HepG2 (cell line): ENCODE data around the gene NME7. TPM values are rescaled to one million over a fixed set of nuclear protein-coding genes. Genes with fewer than 3 reads are reported as not detected.

ENCODE experiments used
- ATF4 ChIP-seq, 2 experiments: fragments of 450-650 bp in 1 of 2; sonication (generic) in 1 of 2; formaldehyde crosslinking; IDR thresholded peaks; 2 replicates each; pipeline versions ENCODE4 v1.5.0 to v1.8.0; 2020 to 2022; ENCODE audit warnings: mild to moderate bottlenecking in 1 of 2, missing genetic modification reagents in 1 of 2
- BATF2 ChIP-seq: sonication (generic); formaldehyde crosslinking; IDR thresholded peaks from 2 replicates; pipeline ENCODE4 v1.8.0; 2022; ENCODE audit warnings: mild to moderate bottlenecking, missing genetic modification reagents, moderate library complexity
- EP300 ChIP-seq, 3 experiments: sonication (generic) in 1 of 3; formaldehyde crosslinking in 1 of 3; IDR thresholded peaks; 2 replicates each; pipeline versions ENCODE4 v1.5.1 to v1.6.1; 2011 to 2020; ENCODE audit warnings: low read depth in 2 of 3, low read length in 2 of 3, borderline replicate concordance in 1 of 3, improper control_type of control experiment in 1 of 3, mild to moderate bottlenecking in 1 of 3, missing genetic modification reagents in 1 of 3, moderate library complexity in 1 of 3
- KDM5A ChIP-seq: fragments of 200-600 bp; sonication (generic); IDR thresholded peaks from 2 replicates; pipeline ENCODE4 v1.7.0; 2018; ENCODE audit warnings: antibody characterized with exemption, mild to moderate bottlenecking, low read length, borderline replicate concordance
- TCF7L2 ChIP-seq: IDR thresholded peaks from 2 replicates; pipeline ENCODE4 v1.6.1; 2011; ENCODE audit warnings: mild to moderate bottlenecking, low read depth, low read length, moderate library complexity
- THRA ChIP-seq: sonication (generic); formaldehyde crosslinking; IDR thresholded peaks from 2 replicates; pipeline ENCODE4 v1.4.0; 2020; ENCODE audit warnings: missing genetic modification reagents, borderline replicate concordance
- ZBTB1 ChIP-seq: sonication (generic); formaldehyde crosslinking; IDR thresholded peaks from 2 replicates; pipeline ENCODE4 v1.4.0; 2020; ENCODE audit warnings: missing genetic modification reagents, borderline replicate concordance
- ZFP90 ChIP-seq: sonication (generic); formaldehyde crosslinking; IDR thresholded peaks from 2 replicates; pipeline ENCODE4 v1.8.0; 2022; ENCODE audit warnings: missing genetic modification reagents, mild to moderate bottlenecking, inconsistent platforms, borderline replicate concordance
- ZNF138 ChIP-seq: sonication (generic); formaldehyde crosslinking; IDR thresholded peaks from 2 replicates; pipeline ENCODE4 v1.5.0; 2020; ENCODE audit warnings: mild to moderate bottlenecking, low read depth, missing genetic modification reagents
- ZNF331 ChIP-seq: sonication (generic); formaldehyde crosslinking; IDR thresholded peaks from 2 replicates; pipeline ENCODE4 v1.4.0; 2020; ENCODE audit warnings: missing genetic modification reagents
- ZNF44 ChIP-seq: sonication (generic); formaldehyde crosslinking; IDR thresholded peaks from 2 replicates; pipeline ENCODE4 v1.5.1; 2020; ENCODE audit warnings: mild to moderate bottlenecking, missing genetic modification reagents
- ZNF670 ChIP-seq: sonication (generic); formaldehyde crosslinking; IDR thresholded peaks from 2 replicates; pipeline ENCODE4 v1.8.0; 2022; ENCODE audit warnings: mild to moderate bottlenecking, missing genetic modification reagents, borderline replicate concordance
- ZNF776 ChIP-seq: sonication (generic); formaldehyde crosslinking; IDR thresholded peaks from 2 replicates; pipeline ENCODE4 v1.4.0; 2020; ENCODE audit warnings: mild to moderate bottlenecking, missing genetic modification reagents
- ZSCAN29 ChIP-seq: sonication (generic); formaldehyde crosslinking; conservative IDR thresholded peaks from 2 replicates; pipeline ENCODE4 v1.4.0; 2020; ENCODE audit warnings: mild to moderate bottlenecking, missing genetic modification reagents
- polyA plus RNA-seq, 8 experiments: library from polyadenylated mRNA; depleted of rRNA in 3 of 8; stranded (reverse) in 7 of 8; unstranded in 1 of 8; fragments of >200 nt; fragmentation: Illumina TruSeq in 4 of 8; extraction: Trizol in 4 of 8; gene quantifications; 2 replicates each; pipeline versions ENCODE4 v1.2.1 to v1.2.3, GENCODE V29; 2011 to 2016; ENCODE audit warnings: low read depth in 4 of 8, missing spikeins in 1 of 8, mixed read lengths in 1 of 8; ENCODE audit not compliant: insufficient read depth in 1 of 8
- total RNA-seq, 5 experiments: library from RNA; depleted of rRNA; stranded (reverse); fragments of >200 nt; fragmentation: Illumina TruSeq; extraction: Trizol; gene quantifications; 2 replicates each; pipeline ENCODE4 v1.2.3, GENCODE V29; 2016; ENCODE audit warnings: low read depth in 1 of 5
- TF ChIP-seq, protein P1 (sequence below): sonication (generic); formaldehyde crosslinking; IDR thresholded peaks from 2 replicates; pipeline ENCODE4 v1.5.0; 2020; ENCODE audit warnings: mild to moderate bottlenecking, missing genetic modification reagents, moderate library complexity
- TF ChIP-seq, protein P2 (sequence below): sonication (generic); formaldehyde crosslinking; IDR thresholded peaks from 2 replicates; pipeline ENCODE4 v1.4.0; 2020; ENCODE audit warnings: missing genetic modification reagents, borderline replicate concordance

Gene NME7
- total and polyA plus RNA-seq, 2 of the 13 experiments (the other 11 are each of a cell fraction or from before 2014, with no cell fraction given), result 9.4 to 22.5 TPM

DNA sequence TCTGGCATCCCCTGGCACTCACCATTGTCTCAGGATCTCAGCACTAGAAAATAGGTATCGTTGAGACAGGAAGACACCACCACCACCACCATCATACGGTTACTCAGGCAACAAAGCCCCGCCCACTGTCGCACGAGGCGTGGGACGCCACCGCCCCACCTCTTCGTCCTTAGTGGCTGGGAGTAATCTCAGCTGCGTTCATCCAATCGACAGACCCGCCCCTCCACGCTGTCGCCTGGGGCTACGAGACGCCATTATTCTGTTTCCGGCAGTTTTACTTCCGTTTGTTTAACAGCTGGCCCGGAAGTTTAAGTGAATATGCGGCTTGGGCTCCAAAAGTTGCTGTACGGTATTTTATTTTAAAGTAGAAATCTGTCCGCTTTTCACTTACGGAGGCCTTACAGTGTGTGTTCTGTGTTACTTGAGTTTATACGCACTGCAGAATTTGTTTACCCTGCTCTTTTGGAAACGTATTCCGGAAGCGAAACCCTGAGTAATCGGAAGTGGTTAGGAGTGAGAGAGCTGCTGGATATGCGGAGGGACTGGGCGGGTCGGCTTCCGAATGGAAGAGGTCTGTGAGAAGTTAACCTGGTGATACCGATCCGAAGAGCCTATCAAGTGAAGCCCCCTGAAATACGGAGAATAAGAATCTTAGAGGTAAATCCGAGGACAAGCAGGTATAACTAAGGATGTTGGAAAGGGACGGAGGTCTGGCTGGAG, at the start of gene NME7, which contains the start of gene BLZF1 (continued):
- no peak for TF ChIP-seq EP300 (IDR thresholded peaks at IDR 0.05; ENCODE audit: low read depth in 2 of 2, low read length in 2 of 2)
- TF ChIP-seq EP300 (CRISPR knock-in tag; IDR thresholded peaks at IDR 0.05; ENCODE audit: borderline replicate concordance), result no peak
- no peak for TF ChIP-seq ZNF776 (CRISPR knock-in tag)
- TF ChIP-seq ZNF138 (CRISPR knock-in tag), result no peak
- no peak for TF ChIP-seq ZFP90 (CRISPR knock-in tag)
- no peak for TF ChIP-seq ZNF670 (CRISPR knock-in tag)
- TF ChIP-seq ZSCAN29 (CRISPR knock-in tag), result no peak
- no peak for TF ChIP-seq ATF4 (CRISPR knock-in tag; IDR thresholded peaks at IDR 0.05)
- TF ChIP-seq ZBTB1, result no peak
- TF ChIP-seq ZNF44, result 0 out of 2 replicates have a peak, but pooled peaks have one; percentile 67
- TF ChIP-seq, protein P1, sequence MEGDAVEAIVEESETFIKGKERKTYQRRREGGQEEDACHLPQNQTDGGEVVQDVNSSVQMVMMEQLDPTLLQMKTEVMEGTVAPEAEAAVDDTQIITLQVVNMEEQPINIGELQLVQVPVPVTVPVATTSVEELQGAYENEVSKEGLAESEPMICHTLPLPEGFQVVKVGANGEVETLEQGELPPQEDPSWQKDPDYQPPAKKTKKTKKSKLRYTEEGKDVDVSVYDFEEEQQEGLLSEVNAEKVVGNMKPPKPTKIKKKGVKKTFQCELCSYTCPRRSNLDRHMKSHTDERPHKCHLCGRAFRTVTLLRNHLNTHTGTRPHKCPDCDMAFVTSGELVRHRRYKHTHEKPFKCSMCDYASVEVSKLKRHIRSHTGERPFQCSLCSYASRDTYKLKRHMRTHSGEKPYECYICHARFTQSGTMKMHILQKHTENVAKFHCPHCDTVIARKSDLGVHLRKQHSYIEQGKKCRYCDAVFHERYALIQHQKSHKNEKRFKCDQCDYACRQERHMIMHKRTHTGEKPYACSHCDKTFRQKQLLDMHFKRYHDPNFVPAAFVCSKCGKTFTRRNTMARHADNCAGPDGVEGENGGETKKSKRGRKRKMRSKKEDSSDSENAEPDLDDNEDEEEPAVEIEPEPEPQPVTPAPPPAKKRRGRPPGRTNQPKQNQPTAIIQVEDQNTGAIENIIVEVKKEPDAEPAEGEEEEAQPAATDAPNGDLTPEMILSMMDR (CRISPR knock-in tag), result no peak
- TF ChIP-seq BATF2 (CRISPR knock-in tag), result no peak
- 0 out of 2 replicates have a peak, but pooled peaks have one; percentile 18 for TF ChIP-seq THRA
- TF ChIP-seq KDM5A, result peak; percentile 89; the same call in 1 of the 2 replicates
- no peak; the same call in none of the 2 replicates for TF ChIP-seq ZNF331 (CRISPR knock-in tag)
- TF ChIP-seq, protein P2, sequence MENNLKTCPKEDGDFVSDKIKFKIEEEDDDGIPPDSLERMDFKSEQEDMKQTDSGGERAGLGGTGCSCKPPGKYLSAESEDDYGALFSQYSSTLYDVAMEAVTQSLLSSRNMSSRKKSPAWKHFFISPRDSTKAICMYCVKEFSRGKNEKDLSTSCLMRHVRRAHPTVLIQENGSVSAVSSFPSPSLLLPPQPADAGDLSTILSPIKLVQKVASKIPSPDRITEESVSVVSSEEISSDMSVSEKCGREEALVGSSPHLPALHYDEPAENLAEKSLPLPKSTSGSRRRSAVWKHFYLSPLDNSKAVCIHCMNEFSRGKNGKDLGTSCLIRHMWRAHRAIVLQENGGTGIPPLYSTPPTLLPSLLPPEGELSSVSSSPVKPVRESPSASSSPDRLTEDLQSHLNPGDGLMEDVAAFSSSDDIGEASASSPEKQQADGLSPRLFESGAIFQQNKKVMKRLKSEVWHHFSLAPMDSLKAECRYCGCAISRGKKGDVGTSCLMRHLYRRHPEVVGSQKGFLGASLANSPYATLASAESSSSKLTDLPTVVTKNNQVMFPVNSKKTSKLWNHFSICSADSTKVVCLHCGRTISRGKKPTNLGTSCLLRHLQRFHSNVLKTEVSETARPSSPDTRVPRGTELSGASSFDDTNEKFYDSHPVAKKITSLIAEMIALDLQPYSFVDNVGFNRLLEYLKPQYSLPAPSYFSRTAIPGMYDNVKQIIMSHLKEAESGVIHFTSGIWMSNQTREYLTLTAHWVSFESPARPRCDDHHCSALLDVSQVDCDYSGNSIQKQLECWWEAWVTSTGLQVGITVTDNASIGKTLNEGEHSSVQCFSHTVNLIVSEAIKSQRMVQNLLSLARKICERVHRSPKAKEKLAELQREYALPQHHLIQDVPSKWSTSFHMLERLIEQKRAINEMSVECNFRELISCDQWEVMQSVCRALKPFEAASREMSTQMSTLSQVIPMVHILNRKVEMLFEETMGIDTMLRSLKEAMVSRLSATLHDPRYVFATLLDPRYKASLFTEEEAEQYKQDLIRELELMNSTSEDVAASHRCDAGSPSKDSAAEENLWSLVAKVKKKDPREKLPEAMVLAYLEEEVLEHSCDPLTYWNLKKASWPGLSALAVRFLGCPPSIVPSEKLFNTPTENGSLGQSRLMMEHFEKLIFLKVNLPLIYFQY (CRISPR knock-in tag), result no peak; the same call in 1 of the 2 replicates
- no peak for TF ChIP-seq TCF7L2
